HCT116 (cell line): Measurements from ENCODE around the gene DGAT2. TPM values are rescaled to one million over a fixed set of nuclear protein-coding genes. Genes with fewer than 3 reads are reported as not detected.

Experiments used
- ATAC-seq: fragments of 200-7000 bp; cut with Tn5 transposase; 2 replicates; pipeline ENCODE4 v1.9.1; 2020; ENCODE audit warnings: mild to moderate bottlenecking, moderate library complexity
- BruUV-seq: library from RNA; stranded (reverse); fragments of 400-500 nt; replicated peaks from 2 replicates; lab custom pipeline; 2021; lab: Mats Ljungman, UMichigan
- CTCF ChIA-PET: fragments of 300-600 bp; sonication (Branson Sonifier 250); formaldehyde crosslinking; loops from one replicate; lab custom pipeline; 2021; ENCODE audit warnings: antibody characterized with exemption; lab: Charles Lee
- POLR2A ChIA-PET: fragments of 300-600, 350-600 bp; sonication (Branson Sonifier 250); formaldehyde crosslinking; loops from one replicate; lab custom pipeline; 2021; ENCODE audit warnings: antibody characterized with exemption; lab: Charles Lee
- RAD21 ChIA-PET, 2 experiments: fragments of 300-600 bp; sonication (Branson Sonifier 250); formaldehyde crosslinking; loops; one replicate each; lab custom pipeline; 2023; ENCODE audit warnings: low total read pairs in 2 of 2; ENCODE audit not compliant: uncharacterized antibody in 2 of 2, unreplicated experiment in 2 of 2, low non-redundant PET in 1 of 2; lab: Charles Lee
- DNase-seq: peaks from one replicate; pipeline ENCODE4 v3.0.0-alpha.2; 2010; ENCODE audit warnings: low read depth, low spot score
- H2AFZ ChIP-seq: fragments of 200-600 bp; shearing (Covaris generic), sonication (generic); 2 replicates; pipeline ENCODE4 v1.6.1; 2017; ENCODE audit warnings: low read depth, mixed run types, mixed read lengths, antibody characterized with exemption, low read length; ENCODE audit not compliant: poor library complexity, severe bottlenecking
- H3K27ac ChIP-seq: 2 replicates; pipeline ENCODE4 v1.5.1; 2012; ENCODE audit warnings: low read depth, low read length
- H3K27me3 ChIP-seq: fragments of 200-600 bp; sonication (generic); 2 replicates; pipeline ENCODE4 v1.6.1; 2016; ENCODE audit warnings: mixed run types, low read length, mixed read lengths; ENCODE audit not compliant: insufficient read depth
- H3K36me3 ChIP-seq, 2 experiments: fragments of 200-500 bp in 1 of 2; fragments of 200-600 bp in 1 of 2; sonication (Bioruptor generic) in 1 of 2; sonication (generic) in 1 of 2; 2 replicates each; pipeline versions ENCODE4 v1.5.1 to v1.6.1; 2014 to 2016; ENCODE audit warnings: low read length in 2 of 2, inconsistent platforms in 1 of 2, mixed read lengths in 1 of 2, mixed run types in 1 of 2; ENCODE audit not compliant: insufficient read depth in 2 of 2, control insufficient read depth in 1 of 2
- H3K4me1 ChIP-seq, 2 experiments: fragments of 200-600 bp in 1 of 2; sonication (generic) in 1 of 2; 2 replicates each; pipeline versions ENCODE4 v1.5.1 to v1.6.1; 2012 to 2017; ENCODE audit warnings: low read length in 2 of 2, inconsistent platforms in 1 of 2, mild to moderate bottlenecking in 1 of 2, mixed read lengths in 1 of 2, mixed run types in 1 of 2, moderate library complexity in 1 of 2; ENCODE audit not compliant: insufficient read depth in 2 of 2, control insufficient read depth in 1 of 2
- H3K4me2 ChIP-seq: fragments of 200-600 bp; sonication (generic); 2 replicates; pipeline ENCODE4 v1.6.1; 2017; ENCODE audit warnings: mixed run types, low read length, mixed read lengths
- H3K4me3 ChIP-seq, 2 experiments: fragments of 200-600 bp in 1 of 2; sonication (generic) in 1 of 2; replicated peaks in 1 of 2; 2 replicates each; pipeline ENCODE4 v1.5.1; 2011 to 2016; ENCODE audit warnings: low read length in 2 of 2, control low read depth in 1 of 2, low read depth in 1 of 2, mild to moderate bottlenecking in 1 of 2, mixed read lengths in 1 of 2, mixed run types in 1 of 2
- H3K79me2 ChIP-seq: fragments of 200-600 bp; sonication (generic); 2 replicates; pipeline ENCODE4 v1.6.1; 2017; ENCODE audit warnings: mild to moderate bottlenecking, mixed run types, low read length, moderate library complexity, mixed read lengths; ENCODE audit not compliant: insufficient read depth
- H3K9ac ChIP-seq: fragments of 200-600 bp; sonication (generic); 2 replicates; pipeline ENCODE4 v1.6.1; 2016; ENCODE audit warnings: low read length, mixed read lengths
- H3K9me2 ChIP-seq: fragments of 200-600 bp; sonication (generic), shearing (Covaris generic); 2 replicates; pipeline ENCODE4 v1.6.1; 2017; ENCODE audit warnings: mixed run types, mild to moderate bottlenecking, moderate library complexity; ENCODE audit not compliant: insufficient read depth
- H3K9me3 ChIP-seq, 2 experiments: fragments of 200-500 bp in 1 of 2; fragments of 200-600 bp in 1 of 2; sonication (Bioruptor generic) in 1 of 2; sonication (generic) in 1 of 2; 2 replicates each; pipeline ENCODE4 v1.6.1; 2014 to 2017; ENCODE audit warnings: low read length in 2 of 2, mixed read lengths in 2 of 2, inconsistent platforms in 1 of 2, low read depth in 1 of 2, mild to moderate bottlenecking in 1 of 2, mixed run types in 1 of 2, moderate library complexity in 1 of 2; ENCODE audit not compliant: control insufficient read depth in 1 of 2, insufficient read depth in 1 of 2
- H4K20me1 ChIP-seq: fragments of 200-600 bp; sonication (generic), shearing (Covaris generic); 2 replicates; pipeline ENCODE4 v1.6.1; 2017; ENCODE audit warnings: mixed run types, mild to moderate bottlenecking, moderate library complexity; ENCODE audit not compliant: insufficient read depth
- CBX3 ChIP-seq: IDR thresholded peaks from 2 replicates; pipeline ENCODE4 v1.6.1; 2012; ENCODE audit warnings: low read depth
- CTCF ChIP-seq, 3 experiments: fragments of 200-600 bp in 1 of 3; sonication (generic) in 1 of 3; IDR thresholded peaks in 2 of 3; conservative IDR thresholded peaks in 1 of 3; 2 replicates each; pipeline ENCODE4 v1.5.1; 2012 to 2017; ENCODE audit warnings: low read depth in 2 of 3, low read length in 2 of 3, antibody characterized with exemption in 1 of 3, borderline replicate concordance in 1 of 3, control low read depth in 1 of 3, mild to moderate bottlenecking in 1 of 3, mixed read lengths in 1 of 3, mixed run types in 1 of 3, moderate library complexity in 1 of 3; ENCODE audit not compliant: insufficient read depth in 1 of 3
- ELF1 ChIP-seq: IDR thresholded peaks from 2 replicates; pipeline ENCODE4 v1.6.1; 2012; ENCODE audit warnings: low read depth, borderline replicate concordance
- POLR2A ChIP-seq: IDR thresholded peaks from 2 replicates; pipeline ENCODE4 v1.7.0; 2011; ENCODE audit warnings: borderline replicate concordance; ENCODE audit not compliant: insufficient read depth, insufficient read length; ENCODE audit errors: extremely low read depth
- REST ChIP-seq: IDR thresholded peaks from 2 replicates; pipeline ENCODE4 v1.6.1; 2012; ENCODE audit warnings: low read depth
- SIN3A ChIP-seq: IDR thresholded peaks from 2 replicates; pipeline ENCODE4 v1.6.1; 2012; ENCODE audit warnings: low read depth
- SRF ChIP-seq: IDR thresholded peaks from 2 replicates; pipeline ENCODE4 v1.6.1; 2012; ENCODE audit warnings: low read depth
- YY1 ChIP-seq: IDR thresholded peaks from 2 replicates; pipeline ENCODE4 v1.6.1; 2011; ENCODE audit warnings: low read length, low read depth, moderate library complexity, mild to moderate bottlenecking; ENCODE audit not compliant: insufficient replicate concordance; ENCODE audit errors: extremely low read depth
- ZNF274 ChIP-seq: fragments of 200-500 bp; sonication (Bioruptor generic); IDR thresholded peaks from 2 replicates; pipeline ENCODE4 v1.6.1; 2014; ENCODE audit warnings: mild to moderate bottlenecking, low read depth, low read length, inconsistent platforms
- intact Hi-C: fragments of 100-400 bp; cut with micrococcal nuclease; formaldehyde crosslinking; loops from 2 replicates; pipeline ENCODE4 v1.10.0; 2022
- total RNA-seq: library from RNA; stranded (reverse); gene quantifications from one replicate; pipeline ENCODE4 v1.2.1, GENCODE V29; 2021; ENCODE audit not compliant: unreplicated experiment
- TF ChIP-seq, protein P1 (sequence below): IDR thresholded peaks from 2 replicates; pipeline ENCODE4 v1.6.1; 2012
- TF ChIP-seq, protein P2 (sequence below): IDR thresholded peaks from 2 replicates; pipeline ENCODE4 v1.6.1; 2011; ENCODE audit warnings: mild to moderate bottlenecking, low read length, moderate library complexity; ENCODE audit not compliant: insufficient replicate concordance; ENCODE audit errors: extremely low read depth

DGAT2 gene
- total RNA-seq, 1 experiment from 2014 or later: 2.4 TPM

DNA sequence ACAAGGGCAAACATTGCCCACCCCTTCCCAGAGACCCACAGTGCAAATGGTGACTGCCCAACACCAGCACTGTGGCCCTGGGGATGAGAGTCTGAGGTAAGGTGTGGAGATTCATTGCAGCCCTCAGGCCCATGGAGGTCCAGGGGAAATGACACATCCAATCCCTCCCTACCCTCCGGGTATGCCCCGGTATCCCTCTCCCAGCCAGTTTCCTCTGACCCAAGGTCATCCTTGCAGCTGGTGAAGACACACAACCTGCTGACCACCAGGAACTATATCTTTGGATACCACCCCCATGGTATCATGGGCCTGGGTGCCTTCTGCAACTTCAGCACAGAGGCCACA, 27.5 kb downstream of the DGAT2 start:
- no peaks in the 10 kb centered on the region for H4K20me1 ChIP-seq
- H3K4me1 ChIP-seq: no peaks in the 10 kb centered on the region
- CTCF ChIA-PET: no interaction called here
- RAD21 ChIA-PET: no interaction called here
- POLR2A ChIA-PET: no interaction called here
- no peaks in the 10 kb centered on the region for H3K36me3 ChIP-seq
- no peaks in the 10 kb centered on the region for H3K79me2 ChIP-seq
- DNase-seq (no peak), ATAC-seq (no peak)
- H2AFZ ChIP-seq: no peak overlapping the region
- no TSS peak for BruUV-seq
- H3K27me3 ChIP-seq: no peaks in the 10 kb centered on the region
- no peak overlapping the region for H3K4me2 ChIP-seq
- TF ChIP-seq, protein P1, sequence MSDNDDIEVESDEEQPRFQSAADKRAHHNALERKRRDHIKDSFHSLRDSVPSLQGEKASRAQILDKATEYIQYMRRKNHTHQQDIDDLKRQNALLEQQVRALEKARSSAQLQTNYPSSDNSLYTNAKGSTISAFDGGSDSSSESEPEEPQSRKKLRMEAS: no peak
- TF ChIP-seq POLR2A (no peak), ZNF274 (no peak), REST (no peak), CBX3 (no peak), YY1 (no peak), CTCF (IDR thresholded peaks at IDR 0.05 in 2 of 3, conservative IDR thresholded peaks at IDR 0.05 in 1 of 3; ENCODE audit: borderline replicate concordance in 1 of 3, insufficient read depth in 1 of 3, low read depth in 2 of 3, low read length in 2 of 3) (no peak), SRF (no peak), SIN3A (no peak), ELF1 (no peak)
- TF ChIP-seq, protein P2, sequence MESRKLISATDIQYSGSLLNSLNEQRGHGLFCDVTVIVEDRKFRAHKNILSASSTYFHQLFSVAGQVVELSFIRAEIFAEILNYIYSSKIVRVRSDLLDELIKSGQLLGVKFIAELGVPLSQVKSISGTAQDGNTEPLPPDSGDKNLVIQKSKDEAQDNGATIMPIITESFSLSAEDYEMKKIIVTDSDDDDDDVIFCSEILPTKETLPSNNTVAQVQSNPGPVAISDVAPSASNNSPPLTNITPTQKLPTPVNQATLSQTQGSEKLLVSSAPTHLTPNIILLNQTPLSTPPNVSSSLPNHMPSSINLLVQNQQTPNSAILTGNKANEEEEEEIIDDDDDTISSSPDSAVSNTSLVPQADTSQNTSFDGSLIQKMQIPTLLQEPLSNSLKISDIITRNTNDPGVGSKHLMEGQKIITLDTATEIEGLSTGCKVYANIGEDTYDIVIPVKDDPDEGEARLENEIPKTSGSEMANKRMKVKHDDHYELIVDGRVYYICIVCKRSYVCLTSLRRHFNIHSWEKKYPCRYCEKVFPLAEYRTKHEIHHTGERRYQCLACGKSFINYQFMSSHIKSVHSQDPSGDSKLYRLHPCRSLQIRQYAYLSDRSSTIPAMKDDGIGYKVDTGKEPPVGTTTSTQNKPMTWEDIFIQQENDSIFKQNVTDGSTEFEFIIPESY: no peak
- no peak overlapping the region for H3K27ac ChIP-seq
- no peak overlapping the region for H3K9ac ChIP-seq
- no peaks in the 10 kb centered on the region for H3K9me3 ChIP-seq
- intact Hi-C loops: no loop called here
- no peaks in the 10 kb centered on the region for H3K9me2 ChIP-seq
- H3K4me3 ChIP-seq: no peak overlapping the region
